ENCODE measurements around the gene TM4SF18.

DNA sequence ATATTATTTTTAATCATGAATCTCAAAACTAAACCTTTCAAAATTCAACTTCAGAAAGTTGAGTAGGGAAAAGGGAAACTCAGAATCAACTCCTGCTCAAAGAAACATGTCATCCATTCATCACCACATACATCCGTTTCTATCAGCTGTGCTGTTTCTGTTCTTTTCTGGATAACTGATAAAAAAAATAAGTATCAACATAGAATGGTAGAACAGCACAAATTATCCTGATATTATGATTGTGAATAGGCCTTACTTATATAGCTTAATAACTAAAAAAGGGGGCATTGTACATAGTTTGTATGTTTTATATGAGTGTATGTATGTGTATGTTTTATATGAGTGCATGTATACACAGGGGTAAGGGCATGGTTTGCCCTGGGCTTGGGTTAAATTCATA, 41.0 kb upstream of the TM4SF18 start:
- TF ChIP-seq ZNF274 (IDR thresholded peaks at IDR 0.05; ENCODE audit: low read depth, low read length) (no peak), SUZ12 (IDR thresholded peaks at IDR 0.05; ENCODE audit: extremely low read depth, insufficient read depth, insufficient read length) (no peak), YY1 (IDR thresholded peaks at IDR 0.05; ENCODE audit: insufficient read depth, insufficient read length) (no peak)

Data from NT2/D1 (cell line).